GM12878 (cell line): Measurements from ENCODE around the gene HMBS. TPM values are rescaled to one million over a fixed set of nuclear protein-coding genes. Genes with fewer than 3 reads are reported as not detected.

Experiments
- BCL11A ChIP-seq: IDR thresholded peaks from 2 replicates; pipeline ENCODE4 v1.6.1; 2011; ENCODE audit warnings: low read depth, low read length
- CBX3 ChIP-seq: fragments of 200-600 bp; sonication (generic); IDR thresholded peaks from 2 replicates; pipeline ENCODE4 v1.6.1; 2016; ENCODE audit warnings: low read depth, borderline replicate concordance
- CEBPB ChIP-seq, 2 experiments: fragments of 150-350 bp in 1 of 2; IDR thresholded peaks; 2 replicates each; pipeline ENCODE4 v1.6.1; 2012 to 2014; ENCODE audit warnings: low read depth in 2 of 2, low read length in 2 of 2, borderline replicate concordance in 1 of 2, inconsistent platforms in 1 of 2
- EED ChIP-seq: sonication (generic); IDR thresholded peaks from 2 replicates; pipeline ENCODE4 v1.6.1; 2016; ENCODE audit warnings: antibody characterized with exemption, low read depth
- HDAC6 ChIP-seq: fragments of 200-600 bp; sonication (generic); IDR thresholded peaks from one replicate; pipeline ENCODE4 v1.8.0; 2017; ENCODE audit warnings: antibody characterized with exemption; ENCODE audit not compliant: unreplicated experiment
- HDGF ChIP-seq: fragments of 450-650 bp; IDR thresholded peaks from 2 replicates; pipeline ENCODE4 v1.6.1; 2016; ENCODE audit warnings: antibody characterized with exemption
- KDM1A ChIP-seq: fragments of 200-600 bp; sonication (generic); IDR thresholded peaks from 2 replicates; pipeline ENCODE4 v1.6.1; 2016; ENCODE audit warnings: borderline replicate concordance
- NFYB ChIP-seq: IDR thresholded peaks from 2 replicates; pipeline ENCODE4 v1.6.1; 2011; ENCODE audit warnings: low read depth, mild to moderate bottlenecking, low read length, improper control_type of control experiment, moderate library complexity; ENCODE audit not compliant: insufficient read depth
- POLR2AphosphoS5 ChIP-seq: IDR thresholded peaks from 2 replicates; pipeline ENCODE4 v1.6.1; 2011; ENCODE audit warnings: mild to moderate bottlenecking, low read length, inconsistent platforms
- POU2F2 ChIP-seq: IDR thresholded peaks from 3 replicates; pipeline ENCODE4 v1.6.1; 2011; ENCODE audit warnings: low read depth, mild to moderate bottlenecking, low read length, borderline replicate concordance
- SIN3A ChIP-seq: IDR thresholded peaks from 2 replicates; pipeline ENCODE4 v1.6.1; 2012; ENCODE audit warnings: low read depth, low read length, improper control_type of control experiment
- SMAD5 ChIP-seq: IDR thresholded peaks from 2 replicates; pipeline ENCODE4 v1.6.1; 2016; ENCODE audit warnings: antibody characterized with exemption, low read depth
- SMC3 ChIP-seq: IDR thresholded peaks from 2 replicates; pipeline ENCODE4 v1.6.1; 2011; ENCODE audit warnings: low read length, improper control_type of control experiment, borderline replicate concordance
- SPI1 ChIP-seq: IDR thresholded peaks from 2 replicates; pipeline ENCODE4 v1.6.1; 2011; ENCODE audit warnings: low read depth, mild to moderate bottlenecking, low read length, moderate library complexity, borderline replicate concordance; ENCODE audit not compliant: insufficient read depth
- STAT3 ChIP-seq: IDR thresholded peaks from 2 replicates; pipeline ENCODE4 v1.6.1; 2011; ENCODE audit warnings: low read depth, low read length, improper control_type of control experiment
- TCF3 ChIP-seq: IDR thresholded peaks from 2 replicates; pipeline ENCODE4 v1.6.1; 2012; ENCODE audit warnings: low read depth, mild to moderate bottlenecking, low read length, borderline replicate concordance; ENCODE audit not compliant: insufficient read depth
- ZBED1 ChIP-seq: IDR thresholded peaks from 2 replicates; pipeline ENCODE4 v1.6.1; 2016; ENCODE audit warnings: borderline replicate concordance
- ZNF384 ChIP-seq: IDR thresholded peaks from 2 replicates; pipeline ENCODE4 v1.6.1; 2012; ENCODE audit warnings: low read depth, mild to moderate bottlenecking, low read length, improper control_type of control experiment, borderline replicate concordance
- polyA plus RNA-seq, 11 experiments: library from polyadenylated mRNA; depleted of rRNA in 4 of 11; unstranded in 6 of 11; stranded (reverse) in 5 of 11; fragments of >200 nt; fragmentation: Nextera tagmentation in 4 of 11; fragmentation: Illumina TruSeq in 1 of 11; extraction: Ambion mirVana in 4 of 11; extraction: Trizol in 1 of 11; gene quantifications; 1 replicate in 1 of 11; 2 replicates in 10 of 11; pipeline versions ENCODE4 v1.2.1 to v1.2.3, GENCODE V29; 2011 to 2016; ENCODE audit warnings: inconsistent platforms in 2 of 11, missing spikeins in 2 of 11, low read depth in 1 of 11
- total RNA-seq, 4 experiments: library from RNA; depleted of rRNA in 3 of 4; stranded (reverse); fragments of >200 nt in 3 of 4; fragmentation: Illumina TruSeq in 1 of 4; extraction: Trizol in 1 of 4; gene quantifications; 2 replicates each; pipeline versions ENCODE4 v1.2.1 to v1.2.3, GENCODE V29; 2013 to 2021
- TF ChIP-seq, protein P1 (sequence below): fragments of 450-650 bp; IDR thresholded peaks from 2 replicates; pipeline ENCODE4 v1.6.1; 2016; ENCODE audit warnings: mild to moderate bottlenecking, moderate library complexity, borderline replicate concordance
- TF ChIP-seq, protein P2 (sequence below): IDR thresholded peaks from 2 replicates; pipeline ENCODE4 v1.6.1; 2011; ENCODE audit warnings: mild to moderate bottlenecking, low read depth, low read length, moderate library complexity; ENCODE audit not compliant: insufficient replicate concordance
- TF ChIP-seq, protein P3 (sequence below): fragments of 150-350 bp; IDR thresholded peaks from 2 replicates; pipeline ENCODE4 v1.6.1; 2016; ENCODE audit warnings: low read depth, low read length

HMBS gene
- total and polyA plus RNA-seq, 10 of the 15 experiments (the other 5 are each of a cell fraction or from before 2014, with no cell fraction given), result 17.7 to 96.7 (median 49.7) TPM

DNA sequence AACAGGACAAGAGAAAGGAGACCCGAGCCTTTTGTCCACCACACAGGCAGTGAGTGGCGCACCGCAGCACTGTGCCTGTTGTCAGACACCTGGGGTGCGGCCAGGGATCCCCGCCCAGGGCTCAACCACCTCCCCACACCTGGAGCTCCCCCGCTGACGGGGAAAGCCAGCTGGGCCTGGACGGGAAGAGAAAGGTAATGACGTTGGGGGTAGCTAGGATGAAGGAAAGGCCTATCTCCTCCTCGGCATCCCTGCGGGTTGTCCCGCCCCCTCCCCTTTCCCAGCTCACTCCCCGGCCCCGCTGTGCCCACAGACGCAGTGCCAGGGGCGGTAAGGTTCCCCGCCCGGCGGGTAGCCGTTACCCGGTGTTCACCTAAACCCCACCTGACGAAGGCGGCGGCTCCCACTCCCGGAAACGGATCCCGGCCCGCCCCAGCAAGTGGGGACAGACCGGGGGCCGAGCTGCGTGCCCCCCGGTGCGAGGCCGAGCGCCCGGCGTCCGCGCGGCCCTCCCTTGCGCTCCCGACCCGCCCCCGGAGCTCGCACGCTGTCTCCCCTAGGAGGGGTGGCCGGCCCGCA, 28.2 kb upstream of the HMBS start (continued):
- TF ChIP-seq, protein P1, sequence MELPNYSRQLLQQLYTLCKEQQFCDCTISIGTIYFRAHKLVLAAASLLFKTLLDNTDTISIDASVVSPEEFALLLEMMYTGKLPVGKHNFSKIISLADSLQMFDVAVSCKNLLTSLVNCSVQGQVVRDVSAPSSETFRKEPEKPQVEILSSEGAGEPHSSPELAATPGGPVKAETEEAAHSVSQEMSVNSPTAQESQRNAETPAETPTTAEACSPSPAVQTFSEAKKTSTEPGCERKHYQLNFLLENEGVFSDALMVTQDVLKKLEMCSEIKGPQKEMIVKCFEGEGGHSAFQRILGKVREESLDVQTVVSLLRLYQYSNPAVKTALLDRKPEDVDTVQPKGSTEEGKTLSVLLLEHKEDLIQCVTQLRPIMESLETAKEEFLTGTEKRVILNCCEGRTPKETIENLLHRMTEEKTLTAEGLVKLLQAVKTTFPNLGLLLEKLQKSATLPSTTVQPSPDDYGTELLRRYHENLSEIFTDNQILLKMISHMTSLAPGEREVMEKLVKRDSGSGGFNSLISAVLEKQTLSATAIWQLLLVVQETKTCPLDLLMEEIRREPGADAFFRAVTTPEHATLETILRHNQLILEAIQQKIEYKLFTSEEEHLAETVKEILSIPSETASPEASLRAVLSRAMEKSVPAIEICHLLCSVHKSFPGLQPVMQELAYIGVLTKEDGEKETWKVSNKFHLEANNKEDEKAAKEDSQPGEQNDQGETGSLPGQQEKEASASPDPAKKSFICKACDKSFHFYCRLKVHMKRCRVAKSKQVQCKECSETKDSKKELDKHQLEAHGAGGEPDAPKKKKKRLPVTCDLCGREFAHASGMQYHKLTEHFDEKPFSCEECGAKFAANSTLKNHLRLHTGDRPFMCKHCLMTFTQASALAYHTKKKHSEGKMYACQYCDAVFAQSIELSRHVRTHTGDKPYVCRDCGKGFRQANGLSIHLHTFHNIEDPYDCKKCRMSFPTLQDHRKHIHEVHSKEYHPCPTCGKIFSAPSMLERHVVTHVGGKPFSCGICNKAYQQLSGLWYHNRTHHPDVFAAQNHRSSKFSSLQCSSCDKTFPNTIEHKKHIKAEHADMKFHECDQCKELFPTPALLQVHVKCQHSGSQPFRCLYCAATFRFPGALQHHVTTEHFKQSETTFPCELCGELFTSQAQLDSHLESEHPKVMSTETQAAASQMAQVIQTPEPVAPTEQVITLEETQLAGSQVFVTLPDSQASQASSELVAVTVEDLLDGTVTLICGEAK, result no peak
- TF ChIP-seq ZBED1 (no peak), NFYB (no peak), SIN3A (no peak), POLR2AphosphoS5 (peak; percentile 20; the same call in 1 of the 2 replicates), SMC3 (no peak), ZNF384 (no peak), SMAD5 (no peak), SPI1 (no peak), HDGF (no peak), BCL11A (no peak), CEBPB (IDR thresholded peaks at IDR 0.05; ENCODE audit: borderline replicate concordance in 1 of 2, low read depth in 2 of 2, low read length in 2 of 2) (no peak), STAT3 (no peak), HDAC6 (no peak), KDM1A (no peak), POU2F2 (no peak), CBX3 (no peak), EED (0 out of 2 replicates have a peak, but pooled peaks have one; percentile 32), TCF3 (0 out of 2 replicates have a peak, but pooled peaks have one; percentile 33)
- TF ChIP-seq, protein P2, sequence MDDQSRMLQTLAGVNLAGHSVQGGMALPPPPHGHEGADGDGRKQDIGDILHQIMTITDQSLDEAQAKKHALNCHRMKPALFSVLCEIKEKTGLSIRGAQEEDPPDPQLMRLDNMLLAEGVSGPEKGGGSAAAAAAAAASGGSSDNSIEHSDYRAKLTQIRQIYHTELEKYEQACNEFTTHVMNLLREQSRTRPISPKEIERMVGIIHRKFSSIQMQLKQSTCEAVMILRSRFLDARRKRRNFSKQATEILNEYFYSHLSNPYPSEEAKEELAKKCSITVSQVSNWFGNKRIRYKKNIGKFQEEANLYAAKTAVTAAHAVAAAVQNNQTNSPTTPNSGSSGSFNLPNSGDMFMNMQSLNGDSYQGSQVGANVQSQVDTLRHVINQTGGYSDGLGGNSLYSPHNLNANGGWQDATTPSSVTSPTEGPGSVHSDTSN, result peak; percentile 34
- TF ChIP-seq, protein P3, sequence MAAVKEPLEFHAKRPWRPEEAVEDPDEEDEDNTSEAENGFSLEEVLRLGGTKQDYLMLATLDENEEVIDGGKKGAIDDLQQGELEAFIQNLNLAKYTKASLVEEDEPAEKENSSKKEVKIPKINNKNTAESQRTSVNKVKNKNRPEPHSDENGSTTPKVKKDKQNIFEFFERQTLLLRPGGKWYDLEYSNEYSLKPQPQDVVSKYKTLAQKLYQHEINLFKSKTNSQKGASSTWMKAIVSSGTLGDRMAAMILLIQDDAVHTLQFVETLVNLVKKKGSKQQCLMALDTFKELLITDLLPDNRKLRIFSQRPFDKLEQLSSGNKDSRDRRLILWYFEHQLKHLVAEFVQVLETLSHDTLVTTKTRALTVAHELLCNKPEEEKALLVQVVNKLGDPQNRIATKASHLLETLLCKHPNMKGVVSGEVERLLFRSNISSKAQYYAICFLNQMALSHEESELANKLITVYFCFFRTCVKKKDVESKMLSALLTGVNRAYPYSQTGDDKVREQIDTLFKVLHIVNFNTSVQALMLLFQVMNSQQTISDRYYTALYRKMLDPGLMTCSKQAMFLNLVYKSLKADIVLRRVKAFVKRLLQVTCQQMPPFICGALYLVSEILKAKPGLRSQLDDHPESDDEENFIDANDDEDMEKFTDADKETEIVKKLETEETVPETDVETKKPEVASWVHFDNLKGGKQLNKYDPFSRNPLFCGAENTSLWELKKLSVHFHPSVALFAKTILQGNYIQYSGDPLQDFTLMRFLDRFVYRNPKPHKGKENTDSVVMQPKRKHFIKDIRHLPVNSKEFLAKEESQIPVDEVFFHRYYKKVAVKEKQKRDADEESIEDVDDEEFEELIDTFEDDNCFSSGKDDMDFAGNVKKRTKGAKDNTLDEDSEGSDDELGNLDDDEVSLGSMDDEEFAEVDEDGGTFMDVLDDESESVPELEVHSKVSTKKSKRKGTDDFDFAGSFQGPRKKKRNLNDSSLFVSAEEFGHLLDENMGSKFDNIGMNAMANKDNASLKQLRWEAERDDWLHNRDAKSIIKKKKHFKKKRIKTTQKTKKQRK, result no peak
